GM12892 (cell line): ENCODE data around the gene OGT.

Experiments used
- DNase-seq: peaks from one replicate; pipeline ENCODE4 v3.0.0; 2011; ENCODE audit not compliant: insufficient read length
- FAIRE-seq: peaks from 2 replicates; lab custom pipeline; 2011; peaks lifted over from hg19 to GRCh38; lab: Jason Lieb, UNC
- POLR2A ChIP-seq: IDR thresholded peaks from 2 replicates; pipeline ENCODE4 v1.6.1; 2011; ENCODE audit warnings: low read depth, low read length, control low read depth
- POLR2AphosphoS5 ChIP-seq: IDR thresholded peaks from 2 replicates; pipeline ENCODE4 v1.6.1; 2011; ENCODE audit warnings: low read depth, low read length, control low read depth
- TAF1 ChIP-seq: IDR thresholded peaks from 2 replicates; pipeline ENCODE4 v1.6.1; 2011; ENCODE audit warnings: low read depth, mild to moderate bottlenecking, control low read depth, low read length, borderline replicate concordance

Gene OGT

DNA sequence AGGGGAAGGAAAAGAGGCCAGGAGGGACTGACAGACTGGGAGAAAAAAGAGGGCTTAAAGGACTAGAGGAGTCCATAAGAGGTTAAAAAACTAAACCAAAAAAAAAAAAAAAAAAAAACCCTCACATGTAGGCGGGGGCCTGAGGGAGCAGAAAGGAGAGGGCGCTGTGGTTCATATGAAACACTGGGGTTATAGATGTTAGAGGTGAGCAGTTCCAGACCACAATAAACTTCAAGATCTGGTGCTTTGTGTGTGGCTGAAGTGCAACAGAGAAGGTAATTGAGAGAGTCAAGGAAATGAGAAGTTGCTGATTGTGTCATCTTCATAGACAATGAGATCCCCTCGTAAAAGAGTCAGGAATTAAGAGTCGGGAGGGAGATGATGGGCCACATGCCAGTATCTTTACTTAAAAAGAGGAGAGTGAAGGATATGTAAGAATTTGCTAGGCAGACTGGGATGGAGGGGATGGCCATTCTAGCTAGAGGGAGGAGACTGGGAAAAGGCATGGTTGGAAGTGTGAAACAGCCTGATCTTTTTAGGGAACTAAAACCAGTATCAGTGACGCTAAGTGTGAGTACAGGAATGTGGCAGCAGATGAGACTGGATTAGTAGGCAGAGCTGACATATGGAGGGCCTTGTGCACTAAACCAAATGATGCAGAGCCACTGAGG, 18.4 kb upstream of the OGT start:
- FAIRE-seq = peak; percentile 67
- DNase-seq = no peak
- no peak for TF ChIP-seq POLR2AphosphoS5
- no peak for TF ChIP-seq POLR2A
- no peak for TF ChIP-seq TAF1

DNA sequence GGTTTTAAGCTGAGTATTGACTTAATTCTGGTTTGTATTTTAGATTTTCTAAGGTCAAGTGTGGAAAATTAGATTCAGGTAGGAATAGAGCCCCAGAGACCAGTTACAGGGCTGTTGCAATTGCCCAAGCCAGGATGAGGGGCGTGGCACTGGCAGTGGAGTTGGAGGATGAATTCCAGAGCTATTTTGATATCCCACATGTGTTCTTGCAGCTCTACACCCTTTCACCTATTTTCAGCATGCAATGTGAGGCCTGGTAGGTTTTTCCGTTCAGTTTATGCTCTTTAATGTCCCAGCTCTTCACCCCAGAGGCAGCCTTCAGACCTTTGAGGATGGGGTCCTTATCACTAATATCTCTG, 17.9 kb upstream of the OGT start:
- DNase-seq (no peak), FAIRE-seq (no peak)
- no peak for TF ChIP-seq POLR2A
- no peak for TF ChIP-seq TAF1
- TF ChIP-seq POLR2AphosphoS5 = no peak

DNA sequence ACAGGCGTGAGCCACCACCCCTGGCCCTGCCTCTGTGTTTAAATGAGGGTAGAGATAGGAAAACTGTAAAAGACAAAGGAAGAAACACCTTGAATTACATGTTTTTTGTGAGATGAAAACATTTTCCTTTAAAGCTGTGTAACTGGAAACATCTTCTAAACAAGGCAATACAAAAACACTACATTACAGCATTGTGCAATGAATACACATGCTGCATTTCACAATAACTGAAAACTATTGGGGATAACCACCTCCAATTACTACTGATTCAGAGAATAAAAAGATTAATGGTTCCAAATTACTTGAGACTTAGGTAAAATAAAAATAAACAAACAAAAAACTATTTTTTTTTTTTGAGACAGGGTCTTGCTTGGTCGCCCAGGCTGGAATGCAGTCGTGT, 7.6 kb upstream of the OGT start:
- TF ChIP-seq POLR2A (no peak), POLR2AphosphoS5 (no peak), TAF1 (no peak)
- no peak for FAIRE-seq

DNA sequence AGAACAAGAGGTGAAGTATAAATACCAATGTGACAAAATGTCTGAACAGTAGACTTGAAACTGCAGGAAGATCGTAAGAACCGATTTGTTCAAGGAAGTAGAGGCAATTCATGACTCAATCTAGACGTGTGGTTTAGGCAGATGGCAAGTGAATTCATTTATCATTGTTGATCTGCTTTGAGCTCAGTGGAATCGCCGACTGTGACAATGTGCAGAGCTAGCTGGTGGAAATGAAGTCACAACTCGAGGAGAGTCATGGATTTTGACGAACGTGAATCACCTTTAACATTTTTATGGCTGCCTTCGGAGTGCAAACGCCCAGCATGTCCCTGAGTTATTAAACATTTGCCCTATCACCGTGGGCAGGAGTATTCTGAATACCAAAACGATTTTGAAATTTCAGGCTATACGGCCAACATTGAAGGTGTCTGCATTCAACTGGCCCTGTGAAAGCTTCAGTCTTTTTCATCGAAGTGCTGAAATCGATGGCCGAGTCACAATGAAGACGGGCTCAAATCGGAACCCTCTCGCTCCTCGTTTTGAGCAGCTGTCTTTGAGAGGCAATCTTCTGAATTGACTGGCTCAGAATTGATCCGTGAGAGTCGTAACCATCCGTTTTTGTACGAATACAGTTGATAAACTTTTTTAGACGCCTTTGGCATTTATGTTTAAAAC, 689 bp upstream of the OGT start:
- DNase-seq = no peak
- peak; percentile 69 for FAIRE-seq
- TF ChIP-seq TAF1 (no peak), POLR2A (no peak), POLR2AphosphoS5 (no peak)

More for the DNA sequence above, 7.6 kb upstream of the OGT start:
- no peak for DNase-seq

DNA sequence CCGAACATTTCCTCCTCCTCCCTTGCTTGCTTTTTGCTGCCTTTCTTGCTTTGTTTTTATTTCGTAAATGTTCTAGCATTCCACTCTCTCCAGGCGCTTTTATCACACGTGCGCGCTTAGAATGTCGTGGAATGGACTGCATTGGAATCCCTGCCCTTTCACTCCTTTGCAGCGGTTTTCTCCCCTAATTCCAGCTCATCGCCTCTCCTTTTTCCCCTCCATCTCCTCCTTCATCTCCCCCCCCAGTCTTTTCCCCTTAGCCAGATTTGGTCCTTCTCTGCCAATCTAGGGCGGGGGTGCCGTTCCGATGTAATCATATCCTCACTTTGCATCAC, 579 bp downstream of the OGT start:
- DNase-seq (no peak), FAIRE-seq (no peak)
- TF ChIP-seq POLR2AphosphoS5 = no peak
- TF ChIP-seq TAF1 = no peak
- TF ChIP-seq POLR2A = no peak

DNA sequence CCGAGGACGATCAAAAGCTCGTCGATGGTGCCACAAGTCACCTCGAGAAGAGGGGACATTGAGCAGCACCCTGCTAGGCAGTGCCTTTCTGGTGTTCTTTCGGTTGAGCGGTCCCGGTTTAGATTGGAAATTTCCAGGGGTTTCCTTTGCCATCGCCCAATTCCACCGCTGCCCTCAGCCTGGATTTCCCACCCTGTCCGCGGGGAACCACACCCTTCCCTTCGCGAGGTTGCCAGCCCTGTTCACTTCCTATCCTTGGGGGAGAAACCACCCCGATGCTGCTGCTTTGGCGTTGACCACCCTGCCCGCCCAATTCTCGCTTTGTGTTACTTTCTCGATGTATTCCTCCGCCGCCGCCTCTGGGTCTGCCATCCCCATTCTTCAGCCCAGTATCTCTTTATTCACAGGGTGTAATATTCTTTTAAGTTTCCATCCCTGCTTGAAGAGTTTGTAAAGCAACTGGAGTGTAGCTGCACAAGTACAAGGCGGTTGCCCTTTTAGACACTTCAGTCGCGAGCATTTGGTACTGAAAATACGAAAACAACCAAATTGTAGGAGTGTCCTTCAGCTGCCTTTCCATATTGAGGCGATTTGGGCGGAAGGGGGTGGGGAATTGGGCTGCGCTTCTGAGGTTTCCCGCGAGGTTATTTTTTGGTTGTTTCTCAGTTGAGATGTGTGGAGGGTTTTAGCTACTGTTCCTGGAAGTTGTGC, 1.1 kb downstream of the OGT start:
- no peak for DNase-seq
- TF ChIP-seq TAF1 = no peak
- no peak for FAIRE-seq

DNA sequence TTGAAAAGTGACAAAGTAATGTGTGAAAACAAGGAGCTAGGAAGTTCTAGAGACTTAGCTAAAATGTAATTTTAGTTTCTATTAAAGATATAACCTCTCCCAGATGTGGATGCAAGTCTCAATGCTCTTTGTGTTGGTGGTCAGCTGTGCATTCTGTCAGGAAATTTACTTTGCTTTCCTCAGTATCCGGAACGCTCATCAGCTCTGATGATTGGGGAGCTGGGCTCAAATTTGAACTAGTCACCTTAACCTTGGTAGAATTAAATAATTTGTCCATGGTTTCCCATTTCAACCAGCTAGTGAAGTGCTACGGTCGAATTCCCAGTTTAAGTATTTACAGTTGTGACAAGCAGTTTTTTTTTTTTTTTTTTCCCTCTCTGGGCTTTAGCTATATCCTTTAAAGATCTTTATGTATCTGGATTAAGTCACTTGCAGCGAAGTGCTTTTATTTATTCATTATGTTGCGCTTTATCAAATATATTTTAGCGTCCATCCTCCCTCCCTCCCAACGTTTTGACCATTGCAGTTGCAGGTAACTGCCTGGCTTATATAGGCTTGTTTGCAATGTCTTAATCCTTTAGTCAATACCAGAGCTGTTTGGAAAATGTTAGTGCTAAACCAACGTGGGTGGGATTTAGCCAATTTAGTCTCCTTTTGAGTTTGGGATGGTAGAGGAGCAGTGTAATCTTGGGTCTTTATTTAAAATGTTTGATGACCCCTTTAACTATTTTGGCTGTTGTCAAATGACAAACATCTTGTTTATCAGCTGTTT, 2.1 kb downstream of the OGT start:
- FAIRE-seq = no peak
- DNase-seq = no peak
- TF ChIP-seq TAF1 = no peak
- no peak for TF ChIP-seq POLR2A
- TF ChIP-seq POLR2AphosphoS5 = no peak

DNA sequence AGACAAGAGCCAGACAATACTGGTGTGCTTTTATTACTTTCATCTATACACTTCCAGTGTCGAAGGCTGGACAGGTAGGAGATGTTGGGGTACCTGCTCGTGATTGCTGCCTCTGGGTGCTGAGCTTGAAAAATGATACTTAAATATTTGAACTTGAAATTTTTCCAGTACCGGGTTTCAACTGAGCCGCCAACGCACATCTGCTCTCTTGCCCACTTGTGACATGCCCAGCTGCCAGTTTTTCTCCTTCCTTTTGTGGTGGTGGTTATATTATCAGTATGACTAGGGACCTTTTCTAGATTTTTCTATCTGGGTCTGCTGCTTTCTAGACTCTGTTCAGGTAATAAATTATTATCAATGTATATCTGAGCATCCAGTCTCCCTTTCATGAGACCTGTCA, 3.4 kb downstream of the OGT start:
- FAIRE-seq = no peak
- TF ChIP-seq POLR2AphosphoS5 (no peak), POLR2A (no peak), TAF1 (no peak)
- no peak for DNase-seq

DNA sequence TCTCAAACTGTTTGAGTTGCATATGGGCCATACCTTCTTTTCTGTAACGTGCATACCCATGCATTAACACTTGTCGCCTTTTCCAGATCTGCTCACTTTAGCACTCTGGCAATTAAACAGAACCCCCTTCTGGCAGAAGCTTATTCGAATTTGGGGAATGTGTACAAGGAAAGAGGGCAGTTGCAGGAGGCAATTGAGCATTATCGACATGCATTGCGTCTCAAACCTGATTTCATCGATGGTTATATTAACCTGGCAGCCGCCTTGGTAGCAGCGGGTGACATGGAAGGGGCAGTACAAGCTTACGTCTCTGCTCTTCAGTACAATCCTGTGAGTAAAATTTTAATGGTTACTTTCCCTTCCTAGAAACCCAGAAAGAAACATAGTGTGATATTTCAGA, 4.8 kb downstream of the OGT start:
- no peak for FAIRE-seq
- TF ChIP-seq TAF1 = no peak
- no peak for TF ChIP-seq POLR2AphosphoS5
- no peak for TF ChIP-seq POLR2A

DNA sequence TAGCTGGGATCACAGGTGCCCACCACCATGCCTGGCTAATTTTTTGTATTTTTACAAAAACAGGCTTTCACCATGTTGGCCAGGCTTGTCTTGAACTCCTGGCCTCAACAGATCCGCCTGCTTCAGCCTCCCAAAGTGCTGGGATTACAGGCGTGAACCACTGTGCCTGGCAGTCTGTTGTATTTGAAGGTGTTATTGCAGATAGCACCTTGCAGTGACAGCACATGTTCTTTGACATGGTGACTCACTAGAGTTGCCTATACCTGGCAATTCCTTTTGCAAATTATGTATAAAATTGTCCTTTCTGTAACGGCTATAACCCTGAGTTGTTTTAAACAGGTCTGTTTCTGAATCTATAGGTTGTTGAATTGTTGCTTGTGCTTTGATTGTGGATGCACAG, 7.9 kb downstream of the OGT start:
- no peak for FAIRE-seq
- TF ChIP-seq POLR2AphosphoS5 (no peak), POLR2A (no peak)
- DNase-seq = no peak

More for the DNA sequence above, 4.8 kb downstream of the OGT start:
- no peak for DNase-seq

DNA sequence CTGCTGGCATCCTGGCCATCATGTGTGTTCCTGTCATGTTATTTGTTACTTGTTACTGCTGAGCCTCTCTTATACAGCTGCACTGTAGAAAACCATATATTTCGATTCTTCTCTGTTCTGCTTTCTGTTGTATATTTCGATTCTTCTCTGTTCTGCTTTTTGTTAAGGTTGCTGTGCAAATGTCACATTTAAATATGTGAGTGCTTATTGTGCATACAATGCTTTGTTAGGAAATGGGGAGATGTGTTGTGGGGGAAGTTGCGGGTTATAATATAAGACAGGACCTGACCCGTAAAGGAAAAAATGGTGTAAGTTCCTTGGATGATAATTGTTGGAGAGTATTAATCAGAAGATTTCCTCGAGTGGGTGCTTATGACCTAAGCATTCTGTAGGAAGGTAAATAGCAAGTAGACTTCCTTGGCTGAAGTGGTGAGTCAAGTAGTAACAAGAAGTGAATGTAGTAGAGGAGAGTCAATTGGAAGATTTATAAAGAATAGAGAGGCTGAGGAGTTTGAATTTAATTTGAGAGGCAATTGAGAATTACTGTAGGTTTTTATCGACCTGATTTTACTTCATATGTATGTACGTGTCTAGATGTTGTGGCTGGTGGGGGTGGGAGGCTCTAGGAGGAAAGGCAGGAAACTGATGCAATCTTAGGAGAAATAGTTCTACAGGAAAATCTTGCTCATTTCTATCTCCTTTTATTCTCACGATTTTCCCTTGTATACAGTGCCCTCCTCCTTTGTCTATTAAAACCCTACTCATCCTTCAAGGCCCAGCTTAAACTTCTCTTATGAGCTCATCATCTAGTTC, 8.5 kb downstream of the OGT start:
- no peak for TF ChIP-seq TAF1
- TF ChIP-seq POLR2AphosphoS5 = no peak
- TF ChIP-seq POLR2A = no peak
- peak; percentile 77 for FAIRE-seq
- no peak for DNase-seq
